Natural killer cell treated with Interleukin-12 subunit alpha and Interleukin-12 subunit beta and Interleukin-15 and Interleukin-18, amount 100 ng/mL, for 72 hours (primary cell): ENCODE measurements around the gene BLMH. TPM values are rescaled to one million over a fixed set of nuclear protein-coding genes. Genes with fewer than 3 reads are reported as not detected.
A peak's percentile ranks its signal among the peaks of the same experiment; 100 is the strongest.

ENCODE experiments used
- ATAC-seq, 2 donors: fragments of 150-1000 bp; cut with Tn5 transposase in 1 of 2; sonication (Bioruptor Pico), chemical (Tn5 transposase) in 1 of 2; 2 replicates each; pipeline ENCODE4 v1.10.0; 2021
- DNase-seq: peaks from one replicate; pipeline ENCODE4 v3.0.0; 2022; ENCODE audit warnings: low spot score
- H3K27ac Mint-ChIP-seq, 2 donors: 1 replicate in 1 of 2; 2 replicates in 1 of 2; pipeline ENCODE4 v1.8.0; 2022; ENCODE audit warnings: mixed read lengths in 2 of 2, mild to moderate bottlenecking in 1 of 2, moderate library complexity in 1 of 2
- H3K27me3 Mint-ChIP-seq, 2 donors: 1 replicate in 1 of 2; 2 replicates in 1 of 2; pipeline ENCODE4 v1.8.0; 2022; ENCODE audit warnings: mixed read lengths in 2 of 2
- H3K36me3 Mint-ChIP-seq: one replicate; pipeline ENCODE4 v1.8.0; 2022; ENCODE audit warnings: mixed read lengths
- H3K4me1 Mint-ChIP-seq, 2 donors: 1 replicate in 1 of 2; 2 replicates in 1 of 2; pipeline ENCODE4 v1.8.0; 2022; ENCODE audit warnings: low read depth in 2 of 2, mixed read lengths in 2 of 2, mild to moderate bottlenecking in 1 of 2
- H3K4me3 Mint-ChIP-seq: one replicate; pipeline ENCODE4 v1.8.0; 2022; ENCODE audit warnings: mixed read lengths
- H3K9me3 Mint-ChIP-seq: 2 replicates; pipeline ENCODE4 v1.8.0; 2022; ENCODE audit warnings: mixed read lengths
- total RNA-seq, 2 donors: library from RNA; stranded (reverse); gene quantifications; one replicate each; pipeline ENCODE4 v1.2.3, GENCODE V29; 2022

The BLMH gene
- total RNA-seq, 2 donors from 2014 or later, result 52.5 to 97.5 TPM

DNA sequence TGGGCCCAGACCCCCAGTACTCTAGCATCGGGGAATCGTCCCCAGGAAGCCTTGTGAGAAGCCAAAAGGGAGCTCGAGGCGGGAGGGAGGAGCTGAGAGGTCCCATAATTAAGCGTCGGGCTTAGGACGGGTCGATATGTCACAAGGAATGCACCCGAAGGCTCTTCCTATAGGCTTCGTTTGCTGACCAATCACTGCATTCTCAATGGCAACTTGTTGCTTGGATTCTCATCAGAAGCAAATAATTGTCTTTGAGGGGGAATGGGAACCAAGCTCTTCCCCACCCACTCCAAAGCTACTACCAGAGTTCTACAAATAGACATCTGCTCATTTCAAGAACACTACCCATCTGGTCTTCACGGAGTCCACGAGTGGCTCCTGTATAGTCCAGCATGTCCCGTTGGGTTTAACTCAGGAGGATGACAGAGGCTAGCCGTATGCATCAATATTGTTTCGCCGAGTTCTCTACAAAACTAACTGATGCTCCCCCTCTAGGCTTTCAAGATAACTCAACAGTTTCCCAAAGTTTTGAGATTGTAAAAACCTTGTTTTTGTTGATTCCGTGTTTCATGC is 628 bp upstream of the BLMH start:
- no peak overlapping the region for H3K27ac Mint-ChIP-seq
- peak overlapping the region; percentile 88 for H3K4me3 Mint-ChIP-seq
- ATAC-seq, result no peak
- H3K36me3 Mint-ChIP-seq, result peaks cover 9% of the 10 kb centered on the region
- no peaks in the 10 kb centered on the region for H3K9me3 Mint-ChIP-seq
- DNase-seq, result no peak
- H3K4me1 Mint-ChIP-seq, result peaks cover 12% of the 10 kb centered on the region in 2 donors
- H3K27me3 Mint-ChIP-seq, result no peaks in the 10 kb centered on the region

DNA sequence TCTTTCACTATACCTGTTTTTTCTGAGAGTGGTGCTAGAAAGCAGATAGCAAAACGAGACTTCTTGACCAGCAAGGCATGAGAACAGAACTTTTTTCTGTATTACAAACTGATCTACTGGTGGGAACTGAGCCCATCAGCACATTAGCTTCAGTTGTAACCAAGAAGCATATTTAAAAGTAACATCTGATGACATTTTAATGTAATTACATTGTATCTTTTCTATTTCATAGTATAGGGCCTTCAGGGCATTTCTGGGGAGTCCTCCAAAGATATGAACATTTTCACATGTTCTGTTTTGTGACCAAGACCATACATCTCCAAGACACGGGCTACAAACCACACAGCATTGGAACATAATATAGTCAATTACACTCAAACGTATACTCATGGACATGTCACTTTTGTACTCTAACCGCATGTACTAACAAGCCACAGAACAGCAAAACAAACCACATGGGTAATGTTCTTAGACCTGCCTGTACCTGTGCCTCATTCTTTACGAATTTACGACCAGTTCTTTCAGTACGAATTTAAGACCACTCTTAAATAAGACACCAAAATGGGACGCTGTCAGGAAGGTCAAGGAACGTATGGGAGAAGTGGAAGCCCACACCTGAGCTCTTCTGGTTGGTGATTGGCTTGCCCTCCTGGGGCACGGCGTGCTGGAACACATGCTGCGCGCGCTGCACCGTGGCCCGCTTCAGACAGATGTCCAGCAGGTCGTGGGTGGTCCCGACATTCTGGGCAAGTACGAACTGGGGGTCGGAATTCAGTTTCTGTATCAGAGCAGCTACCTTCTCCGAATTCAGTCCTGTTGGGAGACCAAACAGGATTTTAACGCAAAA is 825 bp downstream of the BLMH start:
- DNase-seq (no peak), ATAC-seq (peak; percentile 58 to 68)
- Mint-ChIP-seq H3K9me3 (no peaks in the 10 kb centered on the region), H3K27ac (peak overlapping the region; percentile 74 to 85), H3K27me3 (no peaks in the 10 kb centered on the region), H3K4me1 (peaks cover 12% of the 10 kb centered on the region in 2 donors), H3K4me3 (peak overlapping the region; percentile 88), H3K36me3 (peaks cover 14% of the 10 kb centered on the region)

- Mint-ChIP-seq H3K36me3 (peaks cover 18% of the 10 kb centered on the region), H3K27me3 (no peaks in the 10 kb centered on the region), H3K27ac (peak overlapping the region in 1 of 2 donors; percentile 85)
Observed at GRCh38 chr17:30290077-30290476, 1.7 kb downstream of the BLMH start.

DNA sequence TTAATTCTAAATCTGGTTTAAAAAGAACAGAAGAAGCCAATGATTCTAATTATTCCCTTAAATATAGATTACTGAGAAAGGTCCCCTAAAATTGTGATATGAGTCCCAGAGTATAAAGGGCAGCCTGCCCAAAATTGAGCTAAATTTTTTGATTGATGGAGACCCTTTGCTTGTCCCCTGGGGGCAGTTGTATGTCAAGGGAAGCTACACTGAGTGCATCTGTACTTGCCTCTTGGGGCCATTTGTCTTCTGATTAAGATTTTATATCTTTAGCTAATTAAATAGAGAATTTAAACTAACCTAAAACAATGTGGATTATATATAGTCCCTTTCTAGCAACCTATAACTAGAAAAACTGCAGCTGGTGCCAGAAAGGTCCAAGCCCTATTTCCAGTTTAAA is 12.6 kb downstream of the BLMH start:
- H3K36me3 Mint-ChIP-seq, result peaks cover 23% of the 10 kb centered on the region
- no peaks in the 10 kb centered on the region for H3K27me3 Mint-ChIP-seq
- ATAC-seq, result no peak

More at GRCh38 chr17:30290077-30290476, 1.7 kb downstream of the BLMH start:
- peaks cover 12% of the 10 kb centered on the region in 2 donors for H3K4me1 Mint-ChIP-seq
- no peaks in the 10 kb centered on the region for H3K9me3 Mint-ChIP-seq
- no peak for ATAC-seq
- peak overlapping the region; percentile 88 for H3K4me3 Mint-ChIP-seq
- no peak for DNase-seq

GRCh38 chr17:30278032-30278431 is 13.7 kb downstream of the BLMH start:
- Mint-ChIP-seq H3K9me3 (no peaks in the 10 kb centered on the region), H3K27me3 (no peaks in the 10 kb centered on the region), H3K4me3 (no peak overlapping the region), H3K27ac (no peak overlapping the region), H3K4me1 (peaks cover 5 to 7% of the 10 kb centered on the region in 2 donors), H3K36me3 (peaks cover 30% of the 10 kb centered on the region)
- ATAC-seq (no peak), DNase-seq (no peak)

More for the DNA sequence above, 12.6 kb downstream of the BLMH start:
- H3K4me3 Mint-ChIP-seq, result no peak overlapping the region
- no peaks in the 10 kb centered on the region for H3K9me3 Mint-ChIP-seq
- no peak overlapping the region for H3K27ac Mint-ChIP-seq
- no peak for DNase-seq
- peaks cover 5 to 7% of the 10 kb centered on the region in 2 donors for H3K4me1 Mint-ChIP-seq

- no peaks in the 10 kb centered on the region for H3K27me3 Mint-ChIP-seq
- ATAC-seq (no peak), DNase-seq (no peak)
- H3K4me3 Mint-ChIP-seq, result no peak overlapping the region
- H3K9me3 Mint-ChIP-seq, result no peaks in the 10 kb centered on the region
- peaks cover 38% of the 10 kb centered on the region for H3K36me3 Mint-ChIP-seq
- H3K4me1 Mint-ChIP-seq, result peaks cover 5 to 7% of the 10 kb centered on the region in 2 donors
- no peak overlapping the region for H3K27ac Mint-ChIP-seq
Observed at GRCh38 chr17:30275911-30276310, 15.8 kb downstream of the BLMH start.

DNA sequence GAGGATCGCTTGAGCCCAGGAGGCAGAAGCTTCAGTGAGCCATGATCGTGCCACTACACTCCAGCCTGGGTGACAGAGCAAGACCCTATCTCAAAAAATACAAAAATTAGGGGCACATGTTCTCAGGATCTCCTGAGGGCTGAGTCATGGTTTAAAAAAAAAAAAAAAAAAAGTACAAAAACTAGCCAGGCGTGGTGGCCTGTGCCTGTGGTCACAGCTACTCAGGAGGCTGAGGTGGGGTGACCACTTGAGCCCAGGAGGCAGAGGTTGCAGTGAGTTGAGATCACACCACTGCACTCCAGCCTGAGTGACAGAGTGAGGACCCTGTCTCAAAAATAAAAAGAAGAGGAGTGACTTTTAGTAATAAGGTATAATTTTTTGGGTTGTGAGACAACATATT is 16.9 kb downstream of the BLMH start:
- ATAC-seq (no peak), DNase-seq (no peak)
- no peaks in the 10 kb centered on the region for H3K9me3 Mint-ChIP-seq
- H3K27ac Mint-ChIP-seq, result no peak overlapping the region
- no peak overlapping the region for H3K4me3 Mint-ChIP-seq
- no peaks in the 10 kb centered on the region for H3K27me3 Mint-ChIP-seq
- H3K4me1 Mint-ChIP-seq, result peaks cover 5 to 7% of the 10 kb centered on the region in 2 donors
- peaks cover 39% of the 10 kb centered on the region for H3K36me3 Mint-ChIP-seq

DNA sequence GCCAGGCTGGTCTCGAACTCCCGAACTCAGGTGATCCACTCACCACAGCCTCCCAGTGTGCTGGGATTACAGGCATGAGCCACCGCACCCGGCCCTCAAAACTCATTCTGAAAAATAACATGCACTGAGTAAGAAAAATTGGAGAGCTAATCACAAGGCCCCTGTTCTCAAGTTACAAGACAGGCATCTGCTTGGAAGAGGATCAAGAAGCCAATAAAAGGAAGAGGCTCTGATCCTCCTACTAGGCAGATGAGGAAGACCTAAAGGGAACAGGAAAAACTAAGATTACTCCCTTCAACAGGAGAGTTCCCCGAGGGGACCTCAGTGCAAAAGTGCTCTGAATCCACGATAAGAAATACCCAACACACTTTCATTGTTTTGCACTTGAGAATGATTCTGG is 18.4 kb downstream of the BLMH start:
- H3K27me3 Mint-ChIP-seq, result no peaks in the 10 kb centered on the region
- H3K4me1 Mint-ChIP-seq, result peaks cover 5% of the 10 kb centered on the region in 2 donors
- no peak overlapping the region for H3K27ac Mint-ChIP-seq
- no peaks in the 10 kb centered on the region for H3K9me3 Mint-ChIP-seq
- no peak overlapping the region for H3K4me3 Mint-ChIP-seq
- no peak for DNase-seq
- peaks cover 43% of the 10 kb centered on the region for H3K36me3 Mint-ChIP-seq
- ATAC-seq, result no peak

- DNase-seq (no peak), ATAC-seq (no peak)
- peaks cover 5% of the 10 kb centered on the region in 2 donors for H3K4me1 Mint-ChIP-seq
- H3K4me3 Mint-ChIP-seq, result no peak overlapping the region
- H3K27me3 Mint-ChIP-seq, result no peaks in the 10 kb centered on the region
- no peaks in the 10 kb centered on the region for H3K9me3 Mint-ChIP-seq
- H3K36me3 Mint-ChIP-seq, result peaks cover 49% of the 10 kb centered on the region
- H3K27ac Mint-ChIP-seq, result no peak overlapping the region
Observed at GRCh38 chr17:30271102-30271501, 20.6 kb downstream of the BLMH start.

DNA sequence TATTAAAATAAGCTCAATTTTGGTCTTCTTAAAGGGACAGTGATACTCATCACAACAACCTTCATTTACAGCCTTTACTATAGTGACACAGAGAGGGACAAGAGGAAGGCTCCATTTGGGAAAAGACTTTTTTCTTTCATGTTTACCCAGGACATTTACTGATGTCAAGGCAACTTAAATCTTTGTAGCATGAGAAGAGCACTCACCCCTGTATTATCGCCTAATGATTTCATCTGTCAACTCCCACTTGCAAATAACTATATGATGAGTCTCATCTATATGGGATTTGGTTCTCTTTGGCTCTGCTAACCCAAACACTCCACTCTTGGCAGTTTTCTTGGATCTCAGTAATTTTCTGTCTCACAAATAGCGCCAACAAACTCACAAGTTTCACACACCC is 24.1 kb downstream of the BLMH start:
- Mint-ChIP-seq H3K4me3 (no peak overlapping the region), H3K36me3 (peaks cover 50% of the 10 kb centered on the region)

GRCh38 chr17:30263552-30264333 is 28.0 kb downstream of the BLMH start:
- ATAC-seq (no peak), DNase-seq (no peak)
- H3K9me3 Mint-ChIP-seq, result no peaks in the 10 kb centered on the region
- H3K4me1 Mint-ChIP-seq, result peaks cover 10 to 11% of the 10 kb centered on the region in 2 donors
- no peaks in the 10 kb centered on the region for H3K27me3 Mint-ChIP-seq
- no peak overlapping the region for H3K4me3 Mint-ChIP-seq
- H3K27ac Mint-ChIP-seq, result no peak overlapping the region
- peaks cover 27% of the 10 kb centered on the region for H3K36me3 Mint-ChIP-seq

More for the DNA sequence above, 24.1 kb downstream of the BLMH start:
- no peak for ATAC-seq
- H3K4me1 Mint-ChIP-seq, result no peaks in the 10 kb centered on the region
- H3K27ac Mint-ChIP-seq, result no peak overlapping the region
- H3K27me3 Mint-ChIP-seq, result no peaks in the 10 kb centered on the region
- DNase-seq, result no peak
- H3K9me3 Mint-ChIP-seq, result no peaks in the 10 kb centered on the region

GRCh38 chr17:30256756-30257506 is 34.8 kb downstream of the BLMH start:
- H3K27ac Mint-ChIP-seq, result no peak overlapping the region
- ATAC-seq, result no peak
- H3K27me3 Mint-ChIP-seq, result no peaks in the 10 kb centered on the region
- peaks cover 17 to 18% of the 10 kb centered on the region in 2 donors for H3K4me1 Mint-ChIP-seq
- H3K4me3 Mint-ChIP-seq, result no peak overlapping the region
- no peaks in the 10 kb centered on the region for H3K9me3 Mint-ChIP-seq
- H3K36me3 Mint-ChIP-seq, result peaks cover 6% of the 10 kb centered on the region
- DNase-seq, result no peak

DNA sequence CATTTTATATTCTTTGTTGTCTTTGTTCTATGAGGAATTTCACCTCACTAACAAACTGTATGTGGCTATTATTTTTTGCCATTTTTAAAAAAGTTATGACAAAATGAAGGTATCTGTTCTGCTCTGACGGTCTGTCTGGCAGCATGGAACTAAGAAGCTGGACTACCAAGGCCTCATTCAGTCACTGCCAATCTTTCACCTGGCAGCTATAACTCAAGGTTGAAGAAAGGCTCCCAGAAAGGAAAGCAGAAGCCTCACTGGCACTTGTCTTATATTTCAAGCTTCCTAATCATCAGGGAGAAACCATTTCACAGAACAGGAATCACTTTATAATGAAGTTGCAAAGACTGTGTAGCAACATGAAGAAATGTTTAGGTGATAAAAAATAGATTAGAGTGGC is 37.6 kb downstream of the BLMH start:
- Mint-ChIP-seq H3K4me1 (peaks cover 11 to 16% of the 10 kb centered on the region in 2 donors), H3K27ac (no peak overlapping the region), H3K4me3 (no peak overlapping the region), H3K27me3 (no peaks in the 10 kb centered on the region), H3K9me3 (no peaks in the 10 kb centered on the region), H3K36me3 (peaks cover 18% of the 10 kb centered on the region)
- no peak for DNase-seq
- no peak for ATAC-seq
